HCT116 (cell line): ENCODE results near the gene WWOX. TPM values are rescaled to one million over a fixed set of nuclear protein-coding genes. Genes with fewer than 3 reads are reported as not detected.

Experiments
- ATAC-seq: fragments of 200-7000 bp; cut with Tn5 transposase; 2 replicates; pipeline ENCODE4 v1.9.1; 2020; ENCODE audit warnings: mild to moderate bottlenecking, moderate library complexity
- BruUV-seq: library from RNA; stranded (reverse); fragments of 400-500 nt; replicated peaks from 2 replicates; lab custom pipeline; 2021; lab: Mats Ljungman, UMichigan
- CTCF ChIA-PET: fragments of 300-600 bp; sonication (Branson Sonifier 250); formaldehyde crosslinking; loops from one replicate; lab custom pipeline; 2021; ENCODE audit warnings: antibody characterized with exemption; lab: Charles Lee
- POLR2A ChIA-PET: fragments of 300-600, 350-600 bp; sonication (Branson Sonifier 250); formaldehyde crosslinking; loops from one replicate; lab custom pipeline; 2021; ENCODE audit warnings: antibody characterized with exemption; lab: Charles Lee
- RAD21 ChIA-PET, 2 experiments: fragments of 300-600 bp; sonication (Branson Sonifier 250); formaldehyde crosslinking; loops; one replicate each; lab custom pipeline; 2023; ENCODE audit warnings: low total read pairs in 2 of 2; ENCODE audit not compliant: uncharacterized antibody in 2 of 2, unreplicated experiment in 2 of 2, low non-redundant PET in 1 of 2; lab: Charles Lee
- DNase-seq: peaks from one replicate; pipeline ENCODE4 v3.0.0-alpha.2; 2010; ENCODE audit warnings: low read depth, low spot score
- H2AFZ ChIP-seq: fragments of 200-600 bp; shearing (Covaris generic), sonication (generic); 2 replicates; pipeline ENCODE4 v1.6.1; 2017; ENCODE audit warnings: low read depth, mixed run types, mixed read lengths, antibody characterized with exemption, low read length; ENCODE audit not compliant: poor library complexity, severe bottlenecking
- H3K27ac ChIP-seq: 2 replicates; pipeline ENCODE4 v1.5.1; 2012; ENCODE audit warnings: low read depth, low read length
- H3K27me3 ChIP-seq: fragments of 200-600 bp; sonication (generic); 2 replicates; pipeline ENCODE4 v1.6.1; 2016; ENCODE audit warnings: mixed run types, low read length, mixed read lengths; ENCODE audit not compliant: insufficient read depth
- H3K36me3 ChIP-seq, 2 experiments: fragments of 200-500 bp in 1 of 2; fragments of 200-600 bp in 1 of 2; sonication (Bioruptor generic) in 1 of 2; sonication (generic) in 1 of 2; 2 replicates each; pipeline versions ENCODE4 v1.5.1 to v1.6.1; 2014 to 2016; ENCODE audit warnings: low read length in 2 of 2, inconsistent platforms in 1 of 2, mixed read lengths in 1 of 2, mixed run types in 1 of 2; ENCODE audit not compliant: insufficient read depth in 2 of 2, control insufficient read depth in 1 of 2
- H3K4me1 ChIP-seq, 2 experiments: fragments of 200-600 bp in 1 of 2; sonication (generic) in 1 of 2; 2 replicates each; pipeline versions ENCODE4 v1.5.1 to v1.6.1; 2012 to 2017; ENCODE audit warnings: low read length in 2 of 2, inconsistent platforms in 1 of 2, mild to moderate bottlenecking in 1 of 2, mixed read lengths in 1 of 2, mixed run types in 1 of 2, moderate library complexity in 1 of 2; ENCODE audit not compliant: insufficient read depth in 2 of 2, control insufficient read depth in 1 of 2
- H3K4me2 ChIP-seq: fragments of 200-600 bp; sonication (generic); 2 replicates; pipeline ENCODE4 v1.6.1; 2017; ENCODE audit warnings: mixed run types, low read length, mixed read lengths
- H3K4me3 ChIP-seq, 2 experiments: fragments of 200-600 bp in 1 of 2; sonication (generic) in 1 of 2; replicated peaks in 1 of 2; 2 replicates each; pipeline ENCODE4 v1.5.1; 2011 to 2016; ENCODE audit warnings: low read length in 2 of 2, control low read depth in 1 of 2, low read depth in 1 of 2, mild to moderate bottlenecking in 1 of 2, mixed read lengths in 1 of 2, mixed run types in 1 of 2
- H3K79me2 ChIP-seq: fragments of 200-600 bp; sonication (generic); 2 replicates; pipeline ENCODE4 v1.6.1; 2017; ENCODE audit warnings: mild to moderate bottlenecking, mixed run types, low read length, moderate library complexity, mixed read lengths; ENCODE audit not compliant: insufficient read depth
- H3K9ac ChIP-seq: fragments of 200-600 bp; sonication (generic); 2 replicates; pipeline ENCODE4 v1.6.1; 2016; ENCODE audit warnings: low read length, mixed read lengths
- H3K9me2 ChIP-seq: fragments of 200-600 bp; sonication (generic), shearing (Covaris generic); 2 replicates; pipeline ENCODE4 v1.6.1; 2017; ENCODE audit warnings: mixed run types, mild to moderate bottlenecking, moderate library complexity; ENCODE audit not compliant: insufficient read depth
- H3K9me3 ChIP-seq, 2 experiments: fragments of 200-500 bp in 1 of 2; fragments of 200-600 bp in 1 of 2; sonication (Bioruptor generic) in 1 of 2; sonication (generic) in 1 of 2; 2 replicates each; pipeline ENCODE4 v1.6.1; 2014 to 2017; ENCODE audit warnings: low read length in 2 of 2, mixed read lengths in 2 of 2, inconsistent platforms in 1 of 2, low read depth in 1 of 2, mild to moderate bottlenecking in 1 of 2, mixed run types in 1 of 2, moderate library complexity in 1 of 2; ENCODE audit not compliant: control insufficient read depth in 1 of 2, insufficient read depth in 1 of 2
- H4K20me1 ChIP-seq: fragments of 200-600 bp; sonication (generic), shearing (Covaris generic); 2 replicates; pipeline ENCODE4 v1.6.1; 2017; ENCODE audit warnings: mixed run types, mild to moderate bottlenecking, moderate library complexity; ENCODE audit not compliant: insufficient read depth
- EGR1 ChIP-seq: IDR thresholded peaks from 2 replicates; pipeline ENCODE4 v1.6.1; 2012; ENCODE audit warnings: low read depth
- EZH2 ChIP-seq: fragments of 200-600 bp; sonication (generic); IDR thresholded peaks from 2 replicates; pipeline ENCODE4 v1.6.1; 2017; ENCODE audit warnings: antibody characterized with exemption, mixed run types
- FOSL1 ChIP-seq: IDR thresholded peaks from 2 replicates; pipeline ENCODE4 v1.6.1; 2012; ENCODE audit warnings: low read depth
- POLR2A ChIP-seq: IDR thresholded peaks from 2 replicates; pipeline ENCODE4 v1.7.0; 2011; ENCODE audit warnings: borderline replicate concordance; ENCODE audit not compliant: insufficient read depth, insufficient read length; ENCODE audit errors: extremely low read depth
- POLR2AphosphoS5 ChIP-seq: IDR thresholded peaks from 2 replicates; pipeline ENCODE4 v1.6.1; 2011; ENCODE audit warnings: mild to moderate bottlenecking, low read depth, low read length, moderate library complexity
- SIN3A ChIP-seq: IDR thresholded peaks from 2 replicates; pipeline ENCODE4 v1.6.1; 2012; ENCODE audit warnings: low read depth
- SRF ChIP-seq: IDR thresholded peaks from 2 replicates; pipeline ENCODE4 v1.6.1; 2012; ENCODE audit warnings: low read depth
- TCF7L2 ChIP-seq: IDR thresholded peaks from 2 replicates; pipeline ENCODE4 v1.7.0; 2011; ENCODE audit warnings: borderline replicate concordance, inconsistent platforms; ENCODE audit not compliant: insufficient read depth, insufficient read length; ENCODE audit errors: extremely low read depth
- YY1 ChIP-seq: IDR thresholded peaks from 2 replicates; pipeline ENCODE4 v1.6.1; 2011; ENCODE audit warnings: low read length, low read depth, moderate library complexity, mild to moderate bottlenecking; ENCODE audit not compliant: insufficient replicate concordance; ENCODE audit errors: extremely low read depth
- ZBTB33 ChIP-seq: IDR thresholded peaks from 2 replicates; pipeline ENCODE4 v1.6.1; 2011; ENCODE audit warnings: mild to moderate bottlenecking, low read length, moderate library complexity; ENCODE audit not compliant: insufficient replicate concordance; ENCODE audit errors: extremely low read depth
- intact Hi-C: fragments of 100-400 bp; cut with micrococcal nuclease; formaldehyde crosslinking; loops from 2 replicates; pipeline ENCODE4 v1.10.0; 2022
- total RNA-seq: library from RNA; stranded (reverse); gene quantifications from one replicate; pipeline ENCODE4 v1.2.1, GENCODE V29; 2021; ENCODE audit not compliant: unreplicated experiment
- TF ChIP-seq, protein P1 (sequence below): IDR thresholded peaks from 2 replicates; pipeline ENCODE4 v1.6.1; 2012
- TF ChIP-seq, protein P2 (sequence below): IDR thresholded peaks from 2 replicates; pipeline ENCODE4 v1.6.1; 2012; ENCODE audit warnings: low read depth

Gene WWOX
- total RNA-seq, 1 experiment from 2014 or later: 13.7 TPM

- Histone ChIP-seq H3K27ac (no peak overlapping the region), H3K27me3 (no peaks in the 10 kb centered on the region), H3K4me1 (no peaks in the 10 kb centered on the region), H2AFZ (no peak overlapping the region), H3K9me3 (no peaks in the 10 kb centered on the region), H3K9me2 (no peaks in the 10 kb centered on the region), H4K20me1 (no peaks in the 10 kb centered on the region)
- intact Hi-C loops: loop anchor here (10.0 kb wide), 2 partner anchors 55 to 185 kb away; no protein-coding TSS in a partner anchor
- CTCF ChIA-PET: no interaction called here
- no peak for ATAC-seq
- no peak for TF ChIP-seq TCF7L2
- no peak for TF ChIP-seq POLR2A
- TF ChIP-seq EZH2: no peak
- TF ChIP-seq, protein P1, sequence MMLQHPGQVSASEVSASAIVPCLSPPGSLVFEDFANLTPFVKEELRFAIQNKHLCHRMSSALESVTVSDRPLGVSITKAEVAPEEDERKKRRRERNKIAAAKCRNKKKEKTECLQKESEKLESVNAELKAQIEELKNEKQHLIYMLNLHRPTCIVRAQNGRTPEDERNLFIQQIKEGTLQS: no peak
- TF ChIP-seq SRF: no peak
- no peak for TF ChIP-seq FOSL1
- no peak for TF ChIP-seq SIN3A
- TF ChIP-seq, protein P2, sequence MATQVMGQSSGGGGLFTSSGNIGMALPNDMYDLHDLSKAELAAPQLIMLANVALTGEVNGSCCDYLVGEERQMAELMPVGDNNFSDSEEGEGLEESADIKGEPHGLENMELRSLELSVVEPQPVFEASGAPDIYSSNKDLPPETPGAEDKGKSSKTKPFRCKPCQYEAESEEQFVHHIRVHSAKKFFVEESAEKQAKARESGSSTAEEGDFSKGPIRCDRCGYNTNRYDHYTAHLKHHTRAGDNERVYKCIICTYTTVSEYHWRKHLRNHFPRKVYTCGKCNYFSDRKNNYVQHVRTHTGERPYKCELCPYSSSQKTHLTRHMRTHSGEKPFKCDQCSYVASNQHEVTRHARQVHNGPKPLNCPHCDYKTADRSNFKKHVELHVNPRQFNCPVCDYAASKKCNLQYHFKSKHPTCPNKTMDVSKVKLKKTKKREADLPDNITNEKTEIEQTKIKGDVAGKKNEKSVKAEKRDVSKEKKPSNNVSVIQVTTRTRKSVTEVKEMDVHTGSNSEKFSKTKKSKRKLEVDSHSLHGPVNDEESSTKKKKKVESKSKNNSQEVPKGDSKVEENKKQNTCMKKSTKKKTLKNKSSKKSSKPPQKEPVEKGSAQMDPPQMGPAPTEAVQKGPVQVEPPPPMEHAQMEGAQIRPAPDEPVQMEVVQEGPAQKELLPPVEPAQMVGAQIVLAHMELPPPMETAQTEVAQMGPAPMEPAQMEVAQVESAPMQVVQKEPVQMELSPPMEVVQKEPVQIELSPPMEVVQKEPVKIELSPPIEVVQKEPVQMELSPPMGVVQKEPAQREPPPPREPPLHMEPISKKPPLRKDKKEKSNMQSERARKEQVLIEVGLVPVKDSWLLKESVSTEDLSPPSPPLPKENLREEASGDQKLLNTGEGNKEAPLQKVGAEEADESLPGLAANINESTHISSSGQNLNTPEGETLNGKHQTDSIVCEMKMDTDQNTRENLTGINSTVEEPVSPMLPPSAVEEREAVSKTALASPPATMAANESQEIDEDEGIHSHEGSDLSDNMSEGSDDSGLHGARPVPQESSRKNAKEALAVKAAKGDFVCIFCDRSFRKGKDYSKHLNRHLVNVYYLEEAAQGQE: no peak
- TF ChIP-seq ZBTB33: no peak
- no peak for TF ChIP-seq POLR2AphosphoS5
- TF ChIP-seq YY1: no peak
- no peak for TF ChIP-seq EGR1
- TF ChIP-seq, all 23 proteins: peak for 0
- Histone ChIP-seq H3K4me2 (no peak overlapping the region), H3K79me2 (no peaks in the 10 kb centered on the region), H3K4me3 (no peak overlapping the region), H3K36me3 (no peaks in the 10 kb centered on the region), H3K9ac (no peak overlapping the region)
- POLR2A ChIA-PET: no interaction called here
- BruUV-seq: no TSS peak
- RAD21 ChIA-PET: no interaction called here
- DNase-seq: no peak
These were observed 430.4 kb downstream of the WWOX start for GRCh38 chr16:78529881-78530280.
